HG03066 (cell line): ENCODE results near the gene RAB3C.

Source experiments
- ATAC-seq: cut with Tn5 transposase; IDR thresholded peaks from one replicate; pipeline ENCODE4 v1.9.1; 2021; ENCODE audit warnings: low read depth; ENCODE audit not compliant: unreplicated experiment

Gene RAB3C

GRCh38 chr5:58813855-58814254, 231.0 kb downstream of the RAB3C start:
- no peak for ATAC-seq

- no peak for ATAC-seq
Observed at GRCh38 chr5:58816181-58816731, 233.4 kb downstream of the RAB3C start.

GRCh38 chr5:58818465-58818864, 235.6 kb downstream of the RAB3C start:
- ATAC-seq: no peak

GRCh38 chr5:58825441-58825840, 242.6 kb downstream of the RAB3C start:
- ATAC-seq: no peak

GRCh38 chr5:58825899-58826298, 243.0 kb downstream of the RAB3C start:
- no peak for ATAC-seq

- ATAC-seq: no peak
Observed at GRCh38 chr5:58827463-58827862, 244.6 kb downstream of the RAB3C start.

GRCh38 chr5:58828258-58828657, 245.4 kb downstream of the RAB3C start:
- ATAC-seq: no peak

- no peak for ATAC-seq
Observed at GRCh38 chr5:58834242-58835225, 251.7 kb downstream of the RAB3C start.

- ATAC-seq: no peak
Observed at GRCh38 chr5:58836351-58836750, 253.5 kb downstream of the RAB3C start.

- ATAC-seq: no peak
Observed at GRCh38 chr5:58838729-58839128, 255.9 kb downstream of the RAB3C start.

GRCh38 chr5:58842852-58843251, 260.0 kb downstream of the RAB3C start:
- no peak for ATAC-seq

- ATAC-seq: no peak
Observed at GRCh38 chr5:58844395-58844794, 261.5 kb downstream of the RAB3C start.

- no peak for ATAC-seq
Observed at GRCh38 chr5:58847041-58847440, 264.2 kb downstream of the RAB3C start.

GRCh38 chr5:58849223-58849622, 266.3 kb downstream of the RAB3C start:
- no peak for ATAC-seq

- ATAC-seq: no peak
Observed at GRCh38 chr5:58849921-58850667, 267.2 kb downstream of the RAB3C start.

- ATAC-seq: no peak
Observed at GRCh38 chr5:58851153-58851552, 268.3 kb downstream of the RAB3C start.

- no peak for ATAC-seq
Observed at GRCh38 chr5:58851571-58851970, 268.7 kb downstream of the RAB3C start.

GRCh38 chr5:58852566-58852965, 269.7 kb downstream of the RAB3C start:
- ATAC-seq: no peak

- no peak for ATAC-seq
Observed at GRCh38 chr5:58854441-58854840, 271.6 kb downstream of the RAB3C start.

- no peak for ATAC-seq
Observed at GRCh38 chr5:58855851-58856739, 273.2 kb downstream of the RAB3C start.
